ENCODE data around the gene BUB1B. TPM values are rescaled to one million over a fixed set of nuclear protein-coding genes. Genes with fewer than 3 reads are reported as not detected.

The BUB1B gene
- total and polyA plus RNA-seq, 4 donors: 0.08 to 31.1 (median 0.84) TPM

DNA sequence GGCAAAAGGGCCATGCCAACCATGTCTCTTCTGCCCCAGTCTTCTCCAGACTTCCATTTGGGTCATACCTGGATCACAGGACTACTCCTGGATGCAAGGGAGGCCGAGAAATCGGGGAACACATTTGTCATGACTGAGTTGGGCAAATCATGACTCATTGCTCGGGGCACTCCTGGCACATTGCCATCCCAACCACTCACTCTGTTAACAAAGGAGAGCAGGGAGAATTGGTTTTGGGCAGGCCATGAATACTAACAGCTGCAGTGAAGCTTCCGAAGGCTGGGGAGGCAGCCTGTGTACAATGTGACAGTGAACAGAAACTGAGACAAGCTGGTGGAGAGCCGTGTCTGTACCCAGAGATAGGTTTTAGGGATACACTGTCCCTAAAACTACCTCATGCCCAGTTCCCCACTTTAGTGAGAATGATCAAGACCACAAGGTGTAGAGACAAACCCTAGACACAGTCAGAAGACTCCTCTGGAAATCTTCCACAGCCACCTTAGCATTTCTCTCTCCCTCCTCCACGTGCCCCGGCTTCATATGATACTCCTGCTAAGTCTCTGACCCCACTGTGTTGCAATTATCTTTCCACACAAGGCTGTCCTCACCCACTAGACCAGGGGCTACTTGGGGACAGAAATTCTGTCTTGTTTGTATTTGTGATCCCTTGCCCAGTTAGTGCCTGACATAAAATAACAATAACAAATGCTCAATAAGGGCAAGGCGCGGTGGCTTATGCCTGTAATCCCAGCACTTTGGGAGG is 10.5 kb upstream of the BUB1B start:
- 79% methylated on average over 9 of the region's 9 CpGs for WGBS
- Histone ChIP-seq H3K9ac (ENCODE audit: low read depth in 1 of 2, low read length in 2 of 2) (no peak overlapping the region), H3K27me3 (ENCODE audit: control insufficient read depth in 4 of 4, insufficient read depth in 4 of 4, low read length in 3 of 4) (no peaks in the 10 kb centered on the region), H3K27ac (ENCODE audit: low read depth in 1 of 2, low read length in 2 of 2) (no peak overlapping the region), H3K4me1 (ENCODE audit: control insufficient read depth in 4 of 4, insufficient read depth in 4 of 4, low read length in 3 of 4) (no peaks in the 10 kb centered on the region), H3K36me3 (ENCODE audit: control insufficient read depth in 4 of 4, insufficient read depth in 3 of 4, low read depth in 1 of 4, low read length in 3 of 4) (no peaks in the 10 kb centered on the region), H3K4me3 (ENCODE audit: low read depth in 1 of 3, low read length in 3 of 3) (no peak overlapping the region), H3K9me3 (ENCODE audit: control insufficient read depth in 4 of 4, low read length in 3 of 4) (no peaks in the 10 kb centered on the region)
- DNase-seq (ENCODE audit: low spot score): no peak
- TF ChIP-seq, protein P1, sequence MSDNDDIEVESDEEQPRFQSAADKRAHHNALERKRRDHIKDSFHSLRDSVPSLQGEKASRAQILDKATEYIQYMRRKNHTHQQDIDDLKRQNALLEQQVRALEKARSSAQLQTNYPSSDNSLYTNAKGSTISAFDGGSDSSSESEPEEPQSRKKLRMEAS (IDR thresholded peaks at IDR 0.05): no peak
- TF ChIP-seq RAD21 (IDR thresholded peaks at IDR 0.05) (no peak), FOXA2 (IDR thresholded peaks at IDR 0.05) (no peak), HNF4A (conservative IDR thresholded peaks at IDR 0.05) (no peak), EGR1 (IDR thresholded peaks at IDR 0.05; ENCODE audit: low read depth in 2 of 2) (no peak)
- TF ChIP-seq, protein P2, sequence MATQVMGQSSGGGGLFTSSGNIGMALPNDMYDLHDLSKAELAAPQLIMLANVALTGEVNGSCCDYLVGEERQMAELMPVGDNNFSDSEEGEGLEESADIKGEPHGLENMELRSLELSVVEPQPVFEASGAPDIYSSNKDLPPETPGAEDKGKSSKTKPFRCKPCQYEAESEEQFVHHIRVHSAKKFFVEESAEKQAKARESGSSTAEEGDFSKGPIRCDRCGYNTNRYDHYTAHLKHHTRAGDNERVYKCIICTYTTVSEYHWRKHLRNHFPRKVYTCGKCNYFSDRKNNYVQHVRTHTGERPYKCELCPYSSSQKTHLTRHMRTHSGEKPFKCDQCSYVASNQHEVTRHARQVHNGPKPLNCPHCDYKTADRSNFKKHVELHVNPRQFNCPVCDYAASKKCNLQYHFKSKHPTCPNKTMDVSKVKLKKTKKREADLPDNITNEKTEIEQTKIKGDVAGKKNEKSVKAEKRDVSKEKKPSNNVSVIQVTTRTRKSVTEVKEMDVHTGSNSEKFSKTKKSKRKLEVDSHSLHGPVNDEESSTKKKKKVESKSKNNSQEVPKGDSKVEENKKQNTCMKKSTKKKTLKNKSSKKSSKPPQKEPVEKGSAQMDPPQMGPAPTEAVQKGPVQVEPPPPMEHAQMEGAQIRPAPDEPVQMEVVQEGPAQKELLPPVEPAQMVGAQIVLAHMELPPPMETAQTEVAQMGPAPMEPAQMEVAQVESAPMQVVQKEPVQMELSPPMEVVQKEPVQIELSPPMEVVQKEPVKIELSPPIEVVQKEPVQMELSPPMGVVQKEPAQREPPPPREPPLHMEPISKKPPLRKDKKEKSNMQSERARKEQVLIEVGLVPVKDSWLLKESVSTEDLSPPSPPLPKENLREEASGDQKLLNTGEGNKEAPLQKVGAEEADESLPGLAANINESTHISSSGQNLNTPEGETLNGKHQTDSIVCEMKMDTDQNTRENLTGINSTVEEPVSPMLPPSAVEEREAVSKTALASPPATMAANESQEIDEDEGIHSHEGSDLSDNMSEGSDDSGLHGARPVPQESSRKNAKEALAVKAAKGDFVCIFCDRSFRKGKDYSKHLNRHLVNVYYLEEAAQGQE (IDR thresholded peaks at IDR 0.05): no peak

DNA sequence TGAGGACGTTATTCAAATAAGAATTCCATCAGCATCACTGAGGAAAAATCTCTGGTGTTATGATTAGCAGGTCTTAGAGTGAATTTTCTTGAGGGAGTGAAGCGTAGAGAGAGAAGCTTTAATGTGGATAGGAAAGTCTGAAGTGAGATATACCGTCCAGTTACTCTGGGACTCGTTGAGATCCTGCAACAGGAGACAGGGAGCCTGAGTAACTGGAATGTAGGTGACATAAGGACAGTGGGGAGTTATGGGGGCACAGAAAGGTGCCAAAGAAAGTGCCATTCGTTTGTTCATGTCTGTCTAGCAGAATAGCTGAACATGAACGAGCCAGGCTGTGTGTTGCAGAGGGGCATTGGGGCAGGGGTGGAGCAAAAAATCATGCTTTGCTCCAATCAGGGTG is 9.4 kb upstream of the BUB1B start:
- DNase-seq (ENCODE audit: low spot score): no peak
- Histone ChIP-seq H3K9me3 (ENCODE audit: control insufficient read depth in 4 of 4, low read length in 3 of 4) (no peaks in the 10 kb centered on the region), H3K4me3 (ENCODE audit: low read depth in 1 of 3, low read length in 3 of 3) (no peak overlapping the region), H3K4me1 (ENCODE audit: control insufficient read depth in 4 of 4, insufficient read depth in 4 of 4, low read length in 3 of 4) (no peaks in the 10 kb centered on the region), H3K9ac (ENCODE audit: low read depth in 1 of 2, low read length in 2 of 2) (no peak overlapping the region), H3K36me3 (ENCODE audit: control insufficient read depth in 4 of 4, insufficient read depth in 3 of 4, low read depth in 1 of 4, low read length in 3 of 4) (no peaks in the 10 kb centered on the region), H3K27ac (ENCODE audit: low read depth in 1 of 2, low read length in 2 of 2) (no peak overlapping the region), H3K27me3 (ENCODE audit: control insufficient read depth in 4 of 4, insufficient read depth in 4 of 4, low read length in 3 of 4) (no peaks in the 10 kb centered on the region)
- 82% methylated on average over 6 of the region's 6 CpGs for WGBS
- no peak for TF ChIP-seq EGR1 (IDR thresholded peaks at IDR 0.05; ENCODE audit: low read depth in 2 of 2)
- no peak for TF ChIP-seq GABPA (IDR thresholded peaks at IDR 0.05 in 1 of 2, conservative IDR thresholded peaks at IDR 0.05 in 1 of 2)
- TF ChIP-seq, protein P3, sequence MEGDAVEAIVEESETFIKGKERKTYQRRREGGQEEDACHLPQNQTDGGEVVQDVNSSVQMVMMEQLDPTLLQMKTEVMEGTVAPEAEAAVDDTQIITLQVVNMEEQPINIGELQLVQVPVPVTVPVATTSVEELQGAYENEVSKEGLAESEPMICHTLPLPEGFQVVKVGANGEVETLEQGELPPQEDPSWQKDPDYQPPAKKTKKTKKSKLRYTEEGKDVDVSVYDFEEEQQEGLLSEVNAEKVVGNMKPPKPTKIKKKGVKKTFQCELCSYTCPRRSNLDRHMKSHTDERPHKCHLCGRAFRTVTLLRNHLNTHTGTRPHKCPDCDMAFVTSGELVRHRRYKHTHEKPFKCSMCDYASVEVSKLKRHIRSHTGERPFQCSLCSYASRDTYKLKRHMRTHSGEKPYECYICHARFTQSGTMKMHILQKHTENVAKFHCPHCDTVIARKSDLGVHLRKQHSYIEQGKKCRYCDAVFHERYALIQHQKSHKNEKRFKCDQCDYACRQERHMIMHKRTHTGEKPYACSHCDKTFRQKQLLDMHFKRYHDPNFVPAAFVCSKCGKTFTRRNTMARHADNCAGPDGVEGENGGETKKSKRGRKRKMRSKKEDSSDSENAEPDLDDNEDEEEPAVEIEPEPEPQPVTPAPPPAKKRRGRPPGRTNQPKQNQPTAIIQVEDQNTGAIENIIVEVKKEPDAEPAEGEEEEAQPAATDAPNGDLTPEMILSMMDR (IDR thresholded peaks at IDR 0.05; ENCODE audit: low read depth, low read length, missing input control): no peak

DNA sequence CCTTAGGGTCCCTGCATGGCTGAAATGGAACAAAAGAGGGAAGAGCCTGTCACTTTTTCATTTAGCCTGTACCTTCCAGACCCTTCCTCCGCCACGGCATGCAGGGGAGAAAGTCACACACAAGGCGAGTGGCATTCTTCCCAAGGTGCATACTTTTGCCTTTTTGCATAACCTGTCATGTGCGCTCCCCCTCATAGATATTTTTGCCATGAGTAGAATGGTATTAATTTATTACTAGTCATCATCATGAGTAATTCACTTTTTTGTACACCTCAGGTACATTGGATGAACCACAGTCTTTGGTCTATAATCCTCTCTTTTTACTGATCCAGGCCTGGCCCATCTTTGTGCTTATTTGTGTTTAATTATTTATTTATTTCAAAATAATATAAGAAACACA is 8.9 kb upstream of the BUB1B start:
- Histone ChIP-seq H3K4me3 (ENCODE audit: low read depth in 1 of 3, low read length in 3 of 3) (no peak overlapping the region), H3K4me1 (ENCODE audit: control insufficient read depth in 4 of 4, insufficient read depth in 4 of 4, low read length in 3 of 4) (no peaks in the 10 kb centered on the region), H3K27ac (ENCODE audit: low read depth in 1 of 2, low read length in 2 of 2) (no peak overlapping the region), H3K36me3 (ENCODE audit: control insufficient read depth in 4 of 4, insufficient read depth in 3 of 4, low read depth in 1 of 4, low read length in 3 of 4) (no peaks in the 10 kb centered on the region), H3K9ac (ENCODE audit: low read depth in 1 of 2, low read length in 2 of 2) (no peak overlapping the region), H3K27me3 (ENCODE audit: control insufficient read depth in 4 of 4, insufficient read depth in 4 of 4, low read length in 3 of 4) (no peaks in the 10 kb centered on the region), H3K9me3 (ENCODE audit: control insufficient read depth in 4 of 4, low read length in 3 of 4) (no peaks in the 10 kb centered on the region)
- 96% methylated on average over 4 of the region's 4 CpGs for WGBS
- DNase-seq (ENCODE audit: low spot score): no peak
- TF ChIP-seq RXRA (IDR thresholded peaks at IDR 0.05) (no peak), JUND (IDR thresholded peaks at IDR 0.05) (no peak), HNF4A (conservative IDR thresholded peaks at IDR 0.05) (no peak), FOXA2 (IDR thresholded peaks at IDR 0.05) (no peak), GABPA (IDR thresholded peaks at IDR 0.05 in 1 of 2, conservative IDR thresholded peaks at IDR 0.05 in 1 of 2) (no peak), EGR1 (IDR thresholded peaks at IDR 0.05; ENCODE audit: low read depth in 2 of 2) (no peak), FOXA1 (IDR thresholded peaks at IDR 0.05) (no peak), NR2F2 (IDR thresholded peaks at IDR 0.05) (no peak), RAD21 (IDR thresholded peaks at IDR 0.05) (no peak), HNF4G (IDR thresholded peaks at IDR 0.05) (no peak), SP1 (IDR thresholded peaks at IDR 0.05) (no peak)
- TF ChIP-seq, protein P3 (IDR thresholded peaks at IDR 0.05; ENCODE audit: low read depth, low read length, missing input control): no peak
- TF ChIP-seq, protein P4, sequence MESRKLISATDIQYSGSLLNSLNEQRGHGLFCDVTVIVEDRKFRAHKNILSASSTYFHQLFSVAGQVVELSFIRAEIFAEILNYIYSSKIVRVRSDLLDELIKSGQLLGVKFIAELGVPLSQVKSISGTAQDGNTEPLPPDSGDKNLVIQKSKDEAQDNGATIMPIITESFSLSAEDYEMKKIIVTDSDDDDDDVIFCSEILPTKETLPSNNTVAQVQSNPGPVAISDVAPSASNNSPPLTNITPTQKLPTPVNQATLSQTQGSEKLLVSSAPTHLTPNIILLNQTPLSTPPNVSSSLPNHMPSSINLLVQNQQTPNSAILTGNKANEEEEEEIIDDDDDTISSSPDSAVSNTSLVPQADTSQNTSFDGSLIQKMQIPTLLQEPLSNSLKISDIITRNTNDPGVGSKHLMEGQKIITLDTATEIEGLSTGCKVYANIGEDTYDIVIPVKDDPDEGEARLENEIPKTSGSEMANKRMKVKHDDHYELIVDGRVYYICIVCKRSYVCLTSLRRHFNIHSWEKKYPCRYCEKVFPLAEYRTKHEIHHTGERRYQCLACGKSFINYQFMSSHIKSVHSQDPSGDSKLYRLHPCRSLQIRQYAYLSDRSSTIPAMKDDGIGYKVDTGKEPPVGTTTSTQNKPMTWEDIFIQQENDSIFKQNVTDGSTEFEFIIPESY (IDR thresholded peaks at IDR 0.05): no peak
- TF ChIP-seq, protein P5, sequence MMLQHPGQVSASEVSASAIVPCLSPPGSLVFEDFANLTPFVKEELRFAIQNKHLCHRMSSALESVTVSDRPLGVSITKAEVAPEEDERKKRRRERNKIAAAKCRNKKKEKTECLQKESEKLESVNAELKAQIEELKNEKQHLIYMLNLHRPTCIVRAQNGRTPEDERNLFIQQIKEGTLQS (IDR thresholded peaks at IDR 0.05): no peak
